ENCODE results near the gene MARS1. TPM values are rescaled to one million over a fixed set of nuclear protein-coding genes. Genes with fewer than 3 reads are reported as not detected.
"Not testable (repeated sequence)": the region's sequence is repeated elsewhere in the genome, so short reads cannot be mapped to it uniquely, and the experiment has no call there.

Gene MARS1
- total RNA-seq (100 to 1,000 TPM in 1 of 10 donors, 10 to 100 TPM in 9; 56.7 to 105 (median 72.5) TPM), polyA plus RNA-seq (100 to 1,000 TPM in 1 of 2 donors, 10 to 100 TPM in 1; 94.7 to 108 TPM)
- long read RNA-seq, donor 1, transcript MARS-201 (21 exons, 2,905 nt), result major isoform, 58 of 87 reads
- long read RNA-seq, donor 1, partial matches to known transcripts, result 13 of 87 reads
- long read RNA-seq, donor 1, other reads (novel, unspliced or antisense), result 16 of 87 reads
- long read RNA-seq, donor 2, transcript MARS-201 (21 exons, 2,905 nt), result major isoform, 74 of 114 reads
- long read RNA-seq, donor 2, partial matches to known transcripts, result 20 of 114 reads
- long read RNA-seq, donor 2, other reads (novel, unspliced or antisense), result 19 of 114 reads
- long read RNA-seq, donor 3, transcript MARS-201 (21 exons, 2,905 nt), result major isoform, 172 of 255 reads
- long read RNA-seq, donor 3, partial matches to known transcripts, result 50 of 255 reads
- long read RNA-seq, donor 3, other reads (novel, unspliced or antisense), result 32 of 255 reads

- peak in 2 of 9 donors; percentile 11 to 26 for TF ChIP-seq CTCF (IDR thresholded peaks at IDR 0.05)
- Histone ChIP-seq H3K4me1 (peaks cover 9 to 21% (median 13%) of the 10 kb centered on the region in 9 donors), H3K9me3 (no peaks in the 10 kb centered on the region), H3K27me3 (no peaks in the 10 kb centered on the region), H3K36me3 (peaks cover 0 to 38% (median 23%) of the 10 kb centered on the region in 9 donors), H3K27ac (peak within 1 kb of the TSS in 9 of 10 donors; percentile 36 to 90 (median 73)), H3K4me3 (peak within 1 kb of the TSS; percentile 67 to 96 (median 84))
- ATAC-seq (peak; percentile 95 to 99 (median 99)), DNase-seq (peak; percentile 90 to 95)
- intact Hi-C loops (cut with DNase I), result loop anchor here in 2 of 10 donors (1.0 to 2.0 kb wide), 2 partner anchors 27 to 33 kb away; partner anchors contain the start of gene DDIT3 (in 1 of the 2)
- 8 to 10% methylated on average over 47 of the region's 47 CpGs for WGBS, 2 donors
Measured at GRCh38 chr12:57487597-57488401, at the start of gene MARS1. MARS1 (plus strand) TSS chr12:57488068; CDS start chr12:57488091, 23 bp downstream.

GRCh38 chr12:57438400-57438799, 49.5 kb upstream of the MARS1 start:
- intact Hi-C loops (cut with DNase I), result loop anchor here in 1 of 10 donors (5.0 kb wide), 1 partner anchor 116 kb away; no protein-coding TSS in a partner anchor
- Histone ChIP-seq H3K36me3 (no peaks in the 10 kb centered on the region), H3K4me3 (no peak overlapping the region), H3K4me1 (no peaks in the 10 kb centered on the region), H3K9me3 (peaks cover 0 to 10% (median 0%) of the 10 kb centered on the region in 11 donors), H3K27me3 (no peaks in the 10 kb centered on the region), H3K27ac (no peak overlapping the region)
- TF ChIP-seq CTCF (IDR thresholded peaks at IDR 0.05), result no peak
- ATAC-seq (no peak), DNase-seq (no peak)
- 91 to 100% methylated on average over 1 of the region's 1 CpG for WGBS, 2 donors

- WGBS, 2 donors, result 78 to 86% methylated on average over 4 of the region's 4 CpGs
- Histone ChIP-seq H3K27ac (no peak overlapping the region), H3K9me3 (peaks cover 0 to 10% (median 0%) of the 10 kb centered on the region in 11 donors), H3K27me3 (no peaks in the 10 kb centered on the region), H3K4me3 (no peak overlapping the region), H3K4me1 (no peaks in the 10 kb centered on the region), H3K36me3 (no peaks in the 10 kb centered on the region)
- TF ChIP-seq CTCF (IDR thresholded peaks at IDR 0.05), result no peak
- ATAC-seq, result no peak
- no peak for DNase-seq
- intact Hi-C loops (cut with DNase I), result loop anchor here in 1 of 10 donors (5.0 kb wide), 1 partner anchor 118 kb away; no protein-coding TSS in a partner anchor
Measured at GRCh38 chr12:57439762-57440266, 48.1 kb upstream of the MARS1 start.

- H3K27me3 ChIP-seq; intact Hi-C loops (cut with DNase I); H3K27ac ChIP-seq; DNase-seq; ATAC-seq; H3K4me3 ChIP-seq; H3K9me3 ChIP-seq; H3K4me1 ChIP-seq; H3K36me3 ChIP-seq: not testable (repeated sequence)
- 94 to 96% methylated on average over 2 of the region's 2 CpGs for WGBS, 2 donors
Measured at GRCh38 chr12:57441393-57441792, 46.5 kb upstream of the MARS1 start.
